Stimulated activated CD8-positive, alpha-beta memory T cell treated with anti-CD3 and anti-CD28 coated beads, Interleukin-12 subunit alpha, Interleukin-12 subunit beta, amount 100 ng/mL, for 24 hours (primary cell): ENCODE results near the gene RPS19BP1.

ENCODE experiments used
- DNase-seq: peaks from one replicate; pipeline ENCODE4 v3.0.0-alpha.2; 2020; ENCODE audit errors: extremely low read depth

RPS19BP1 gene

DNA sequence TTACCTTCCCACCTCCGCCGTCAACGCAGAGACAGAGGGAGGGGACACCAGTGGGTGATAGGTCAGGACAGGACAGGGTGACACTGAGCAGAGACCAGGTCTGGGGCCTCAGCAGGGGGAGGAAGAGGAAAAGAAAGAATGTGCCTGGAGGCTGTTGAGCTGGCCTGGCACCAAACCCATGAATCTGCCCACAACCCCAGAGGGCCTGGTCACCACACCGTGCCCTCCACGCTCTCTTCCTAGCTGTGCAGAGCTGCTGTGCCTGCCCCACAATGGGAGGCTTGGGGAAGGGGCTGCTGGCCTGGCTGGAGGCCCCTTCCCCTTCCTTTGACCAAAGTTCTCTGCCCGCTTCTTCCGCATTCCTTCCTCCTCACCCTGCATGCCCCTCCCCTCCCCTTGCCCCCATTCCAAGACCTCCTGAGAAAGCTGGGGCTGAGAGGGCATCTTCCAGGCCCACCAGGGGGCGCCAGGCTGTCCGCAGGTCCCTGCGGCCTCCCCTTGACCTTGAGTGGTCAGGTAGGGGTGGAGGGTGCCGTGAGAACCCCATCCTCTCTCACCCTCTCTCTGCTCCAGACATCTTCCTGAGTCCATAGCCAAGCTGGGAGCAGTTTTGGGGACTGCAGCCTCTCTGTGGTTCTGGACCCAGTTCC lies 27.0 kb upstream of the RPS19BP1 start:
- no peak for DNase-seq

DNA sequence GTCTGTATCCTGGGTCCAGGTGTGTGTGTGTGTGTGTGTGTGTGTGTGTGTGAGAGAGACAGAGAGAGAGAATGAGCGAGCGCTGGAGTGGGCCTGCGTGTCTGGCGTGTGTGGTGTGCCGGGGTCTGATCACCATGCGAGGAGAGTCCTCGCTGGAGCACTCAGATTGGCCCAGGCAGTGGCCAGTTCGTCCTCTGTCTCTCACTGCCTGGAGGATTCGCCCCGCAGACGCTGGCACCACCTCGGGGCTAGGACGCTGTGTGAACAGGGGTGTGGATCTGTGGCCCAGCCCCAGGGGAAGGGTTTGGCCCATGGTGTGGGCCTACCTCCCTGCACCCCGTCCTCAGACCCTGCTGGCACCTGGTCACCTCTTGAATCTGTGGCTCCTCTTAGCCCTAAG lies 26.4 kb upstream of the RPS19BP1 start:
- no peak for DNase-seq

DNA sequence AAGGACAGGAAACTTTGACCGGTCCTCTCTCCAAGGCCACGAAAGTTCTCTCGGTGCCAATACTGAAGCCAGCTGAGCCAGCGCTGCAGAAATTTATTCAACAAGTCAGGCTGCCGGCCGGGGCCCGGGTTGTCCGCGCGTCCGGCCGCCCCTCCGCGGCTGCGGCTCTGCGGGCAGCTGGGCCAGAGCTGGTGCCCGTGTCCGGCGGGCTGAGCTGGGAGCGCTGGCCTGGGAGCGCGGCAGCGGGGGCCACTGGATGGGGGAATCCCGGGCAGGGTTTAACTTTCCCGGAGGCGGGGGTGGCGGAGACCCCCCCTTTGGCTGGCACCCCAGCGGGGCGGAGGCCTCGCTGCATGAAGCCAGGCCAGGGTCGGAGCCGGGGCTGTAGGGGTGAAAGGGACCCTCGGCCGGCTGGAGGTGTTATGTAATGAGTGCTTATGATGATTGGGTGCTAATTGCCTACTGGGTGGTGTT lies 25.7 kb upstream of the RPS19BP1 start:
- no peak for DNase-seq

DNA sequence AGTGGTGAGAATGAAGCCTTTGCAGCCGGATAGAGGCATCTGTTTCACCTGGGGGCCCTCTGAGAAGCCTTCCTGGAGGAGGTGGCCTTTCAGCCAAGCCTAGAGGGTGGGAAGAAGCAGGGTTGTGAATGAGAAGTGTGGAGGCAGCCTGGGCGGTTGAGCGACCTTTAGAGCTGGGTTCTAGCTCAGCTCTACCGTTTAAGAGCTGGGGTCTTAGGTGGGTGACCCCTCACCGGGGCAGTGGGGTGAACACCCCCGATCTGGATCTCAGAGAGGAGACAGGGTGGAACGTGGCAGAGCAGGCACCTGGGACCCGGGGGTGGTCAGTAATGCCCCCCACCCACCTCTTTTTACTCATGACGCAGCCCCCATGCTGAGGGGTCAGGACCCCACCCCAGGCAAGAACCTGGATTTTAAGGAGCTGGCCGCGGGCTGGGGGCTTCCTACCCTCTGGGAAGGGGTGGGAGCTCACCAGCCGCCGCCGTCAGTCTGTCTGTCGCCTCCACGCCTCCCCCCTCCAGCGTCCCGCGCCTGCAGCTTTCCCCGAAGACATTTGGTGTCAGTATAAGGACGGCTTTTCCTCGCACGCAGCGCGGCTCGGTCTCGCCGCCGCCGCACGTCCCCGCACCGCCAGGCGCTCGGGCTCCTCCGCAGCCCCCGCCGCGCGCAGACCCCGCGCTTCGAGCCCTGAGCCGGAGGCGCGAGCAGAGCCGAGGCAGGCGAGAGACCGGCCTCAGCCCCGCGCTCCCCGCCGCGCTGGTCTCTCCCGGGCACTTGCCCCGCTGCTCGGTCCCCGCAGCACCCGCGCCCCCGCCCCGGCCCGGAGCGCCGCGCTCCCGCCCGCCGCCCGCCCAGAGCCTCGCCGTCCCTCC lies 24.7 kb upstream of the RPS19BP1 start:
- no peak for DNase-seq

DNA sequence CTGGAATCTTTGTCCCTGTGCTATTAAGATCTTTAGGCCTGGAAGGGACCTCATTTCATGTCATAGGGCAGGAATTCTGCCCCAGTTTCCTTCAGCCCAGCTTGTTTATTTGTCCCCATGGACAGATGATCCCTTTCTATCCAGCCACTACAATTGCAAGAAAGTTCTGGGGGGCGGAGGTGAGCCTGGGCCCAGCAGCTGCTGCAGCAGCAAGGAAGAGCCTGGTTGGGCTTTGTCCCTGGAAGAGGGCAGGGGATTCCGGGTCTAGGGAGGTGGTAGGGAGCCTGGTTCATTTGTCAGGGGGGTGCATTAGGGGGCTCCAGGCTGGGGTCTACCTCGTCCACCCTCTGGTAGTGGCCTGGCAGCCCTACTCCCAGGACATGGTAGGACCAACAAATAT lies 21.6 kb upstream of the RPS19BP1 start:
- DNase-seq: no peak

DNA sequence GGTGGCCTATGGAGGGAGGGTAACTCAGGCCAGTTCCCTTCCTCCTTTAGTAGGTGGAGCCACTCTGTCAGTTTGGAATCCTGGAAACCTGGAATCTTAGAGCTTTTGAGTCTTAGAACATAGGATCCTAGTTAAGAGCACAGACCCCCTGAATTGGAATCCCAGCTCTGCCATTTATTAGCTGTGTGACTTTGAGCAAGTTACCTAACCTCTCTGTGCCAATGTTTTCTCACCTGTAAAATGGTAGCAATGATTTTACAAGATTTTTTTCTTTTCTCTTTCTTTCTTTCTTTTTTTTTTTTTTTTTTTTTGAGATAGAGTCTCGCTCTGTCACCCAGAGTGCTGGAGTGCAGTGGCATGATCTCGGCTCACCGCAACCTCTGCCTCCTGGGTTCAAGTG lies 20.9 kb upstream of the RPS19BP1 start:
- no peak for DNase-seq

DNA sequence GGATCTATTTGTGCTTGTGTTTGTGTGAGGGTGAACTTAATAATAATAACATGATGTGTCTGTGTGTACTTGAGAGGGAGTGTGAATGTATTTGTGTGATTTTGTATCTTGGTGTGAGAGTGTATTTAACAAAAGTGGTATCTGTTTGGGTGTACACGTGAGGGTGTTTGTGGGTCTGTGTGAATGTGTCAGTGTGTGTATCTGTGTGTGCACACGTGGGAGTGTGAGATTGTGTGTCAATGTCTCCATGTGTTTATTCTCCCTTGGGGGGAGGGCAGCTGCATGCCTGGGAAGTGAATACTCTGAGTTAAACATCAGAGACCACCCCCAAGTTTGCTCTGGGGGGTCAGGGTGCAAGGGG lies 15.0 kb upstream of the RPS19BP1 start:
- DNase-seq: no peak

DNA sequence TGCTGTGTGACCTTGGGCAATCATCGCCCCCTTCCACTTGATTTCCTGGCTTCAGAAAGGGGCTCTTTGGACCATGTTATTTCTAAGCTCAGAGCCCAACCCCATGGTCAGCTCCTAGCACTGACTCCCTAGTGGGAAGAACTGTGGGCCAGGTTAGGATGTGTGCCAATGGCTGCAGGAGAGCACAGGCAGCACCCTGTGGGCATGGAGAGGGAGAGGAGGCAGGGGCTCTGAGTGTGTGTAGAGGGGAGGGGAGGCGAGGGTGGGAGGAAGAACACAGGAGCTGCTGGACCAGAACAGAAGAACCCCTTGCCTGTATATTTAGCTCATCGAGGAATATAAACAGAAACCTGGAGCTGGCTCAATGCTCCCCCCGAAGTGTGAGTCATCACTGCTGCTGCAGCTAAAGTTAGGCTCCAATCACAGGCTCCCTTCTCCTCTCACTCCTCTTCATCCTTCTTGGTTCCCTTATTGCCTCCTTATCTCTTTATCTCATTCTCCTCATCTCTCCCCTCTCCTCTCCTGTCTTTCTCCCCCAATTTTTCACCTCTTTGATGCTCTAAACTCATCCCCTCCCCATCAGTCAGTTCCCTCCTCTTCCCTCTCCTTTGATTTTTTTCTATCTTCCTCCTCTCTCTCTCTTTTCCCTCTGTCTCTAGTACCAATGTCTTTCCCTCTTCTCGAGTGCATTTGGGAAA lies 14.5 kb upstream of the RPS19BP1 start:
- DNase-seq: no peak

DNA sequence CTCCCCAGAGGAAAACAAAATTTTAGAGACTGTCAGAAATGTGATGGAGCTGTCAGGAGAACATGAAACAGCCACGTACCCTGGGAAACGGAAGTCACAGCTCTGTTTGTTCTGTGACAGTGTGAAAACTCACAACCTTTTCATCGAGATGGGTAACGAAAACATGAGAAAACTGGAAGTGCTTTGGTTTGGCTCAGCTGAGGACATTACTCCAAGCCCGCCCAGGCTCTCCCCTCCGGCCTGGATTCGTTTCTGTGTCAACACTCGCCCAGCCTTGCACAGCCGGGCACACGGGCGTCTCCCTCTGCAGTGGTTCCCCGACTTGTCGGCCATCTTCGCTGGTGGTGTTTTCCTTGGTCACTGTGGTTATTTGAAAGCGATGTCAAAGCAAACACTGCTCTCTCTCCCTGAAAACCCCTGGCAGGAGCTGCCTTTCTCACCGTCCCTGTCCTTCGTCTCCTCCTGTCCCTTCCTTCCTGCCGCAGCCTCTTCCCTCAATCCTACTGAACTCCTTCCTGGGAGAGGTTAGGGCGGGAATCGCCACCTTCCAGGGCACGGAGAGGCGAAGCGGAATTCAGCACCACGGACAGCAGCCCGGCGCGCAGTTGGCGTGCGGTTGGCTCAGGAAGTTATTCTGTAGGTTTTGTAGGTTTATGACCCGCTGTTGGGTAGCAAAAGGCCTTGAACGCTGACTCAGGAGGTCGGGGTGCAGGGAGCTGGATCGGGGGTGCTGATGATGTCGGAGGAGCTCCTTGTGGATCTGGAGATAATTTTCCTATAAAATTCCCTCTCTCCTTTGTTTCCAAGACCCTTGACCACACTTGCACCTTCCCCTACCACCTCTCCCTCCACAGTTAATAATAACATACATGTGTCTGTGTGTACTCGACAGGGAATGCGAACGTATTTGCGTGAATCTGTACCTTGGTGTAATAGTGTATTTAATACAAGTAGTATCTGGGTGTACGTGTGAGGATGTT lies 13.1 kb upstream of the RPS19BP1 start:
- no peak for DNase-seq

DNA sequence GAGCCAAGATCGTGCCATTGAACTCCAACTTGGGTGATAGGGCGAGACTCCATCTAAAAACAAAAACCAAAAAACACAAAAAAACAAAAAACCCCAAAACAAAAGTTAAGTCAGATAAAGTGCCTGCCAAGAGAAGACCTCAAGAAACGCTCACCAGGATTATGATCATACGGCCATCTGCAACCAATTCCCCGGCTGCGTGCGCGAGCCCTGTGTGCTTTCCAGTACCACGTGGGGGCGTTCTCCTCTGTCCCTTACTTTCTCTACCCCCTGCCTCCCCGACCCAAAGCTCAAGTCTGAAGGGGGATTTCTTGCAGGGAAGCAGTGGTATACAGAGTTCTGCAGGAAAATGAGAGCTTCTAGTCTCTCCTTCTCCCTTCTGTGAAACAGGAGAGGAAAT lies 10.5 kb upstream of the RPS19BP1 start:
- no peak for DNase-seq

DNA sequence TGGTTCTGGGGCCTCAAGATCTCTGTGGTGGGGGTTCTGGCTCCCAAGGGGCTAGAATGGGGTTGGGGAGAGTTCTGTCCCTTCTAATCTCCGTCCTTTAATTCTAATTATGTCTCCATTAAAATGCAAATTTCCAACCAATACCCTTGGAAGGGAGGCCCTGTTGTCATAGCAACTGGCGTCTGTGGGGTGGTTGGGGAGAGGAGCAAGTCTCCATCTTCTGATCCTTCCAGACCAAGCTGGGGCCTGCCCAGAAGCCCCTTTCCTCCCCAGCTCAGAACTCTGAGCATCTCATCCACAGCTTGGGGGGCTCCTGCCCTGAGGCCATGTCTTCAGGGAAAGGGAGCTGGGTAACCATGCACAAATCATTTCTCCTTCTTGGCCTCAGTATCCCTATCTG lies 5.4 kb upstream of the RPS19BP1 start:
- no peak for DNase-seq

DNA sequence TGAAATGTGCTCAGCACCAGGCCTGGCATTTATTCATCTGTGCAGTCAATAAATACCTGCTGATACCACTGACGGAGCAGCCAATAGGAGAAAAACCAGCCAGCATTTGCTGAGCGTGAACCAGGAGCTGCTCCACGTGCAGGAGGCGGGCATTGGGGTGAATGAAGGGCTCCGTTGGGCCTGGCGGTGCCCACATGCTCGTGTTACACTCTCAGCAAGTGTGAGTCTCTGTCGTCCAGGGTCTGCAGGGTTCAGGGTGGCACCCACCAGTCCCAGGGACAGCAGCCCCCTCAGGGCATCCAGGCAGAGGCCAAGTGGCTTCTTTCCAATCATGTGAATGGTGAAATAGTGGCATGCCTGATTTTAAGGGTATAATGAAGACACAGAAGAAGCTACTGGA lies 4.2 kb upstream of the RPS19BP1 start:
- no peak for DNase-seq

DNA sequence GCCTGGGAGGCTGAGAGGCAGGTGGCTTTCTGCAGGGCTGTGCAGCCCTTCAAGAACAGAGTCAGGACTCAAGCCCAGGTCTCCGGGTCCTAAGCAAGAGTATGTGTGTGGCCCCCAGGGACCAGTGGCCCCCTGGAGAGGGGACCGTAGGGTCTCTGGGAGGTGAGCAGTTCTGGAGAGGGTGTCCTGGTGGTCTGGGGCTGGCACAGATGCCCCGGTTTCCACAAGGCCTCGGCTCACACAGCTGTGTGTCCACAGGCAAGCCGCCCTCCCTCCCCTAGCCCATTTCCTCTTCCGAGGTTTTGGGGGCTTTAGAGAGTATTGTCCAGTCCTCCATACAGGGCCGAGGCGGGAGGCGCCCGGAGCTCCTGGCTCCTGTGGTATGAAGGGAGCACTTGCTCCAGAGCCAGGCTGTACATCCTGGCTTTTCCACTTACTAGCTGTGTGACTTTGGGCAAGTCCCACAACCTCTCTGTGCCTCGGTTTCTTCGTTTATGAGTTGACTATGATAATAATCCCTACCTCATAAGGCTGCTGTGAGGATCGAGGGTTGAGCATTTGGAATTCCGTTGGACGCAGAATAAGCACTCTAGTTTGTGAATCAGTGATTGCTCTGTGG lies 3.4 kb upstream of the RPS19BP1 start:
- no peak for DNase-seq

DNA sequence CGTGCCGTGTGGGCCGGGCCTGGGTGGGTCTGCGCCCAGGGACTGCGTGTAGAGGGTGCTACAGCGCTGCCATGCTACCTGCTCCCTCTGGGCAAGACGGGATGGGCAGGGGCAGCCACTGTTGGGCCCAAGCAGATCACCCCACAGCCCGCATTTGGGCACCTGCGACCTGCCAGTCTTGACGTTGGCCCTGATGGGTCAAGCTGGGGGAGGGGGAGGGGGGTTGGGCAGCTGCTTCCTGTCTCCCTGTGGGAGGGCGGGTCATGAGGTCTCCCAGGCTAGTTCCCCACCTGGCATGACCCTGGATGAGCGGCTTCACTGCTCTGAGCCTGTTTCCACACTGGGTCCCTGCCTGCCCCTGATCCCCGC lies 2.8 kb upstream of the RPS19BP1 start:
- DNase-seq: no peak

DNA sequence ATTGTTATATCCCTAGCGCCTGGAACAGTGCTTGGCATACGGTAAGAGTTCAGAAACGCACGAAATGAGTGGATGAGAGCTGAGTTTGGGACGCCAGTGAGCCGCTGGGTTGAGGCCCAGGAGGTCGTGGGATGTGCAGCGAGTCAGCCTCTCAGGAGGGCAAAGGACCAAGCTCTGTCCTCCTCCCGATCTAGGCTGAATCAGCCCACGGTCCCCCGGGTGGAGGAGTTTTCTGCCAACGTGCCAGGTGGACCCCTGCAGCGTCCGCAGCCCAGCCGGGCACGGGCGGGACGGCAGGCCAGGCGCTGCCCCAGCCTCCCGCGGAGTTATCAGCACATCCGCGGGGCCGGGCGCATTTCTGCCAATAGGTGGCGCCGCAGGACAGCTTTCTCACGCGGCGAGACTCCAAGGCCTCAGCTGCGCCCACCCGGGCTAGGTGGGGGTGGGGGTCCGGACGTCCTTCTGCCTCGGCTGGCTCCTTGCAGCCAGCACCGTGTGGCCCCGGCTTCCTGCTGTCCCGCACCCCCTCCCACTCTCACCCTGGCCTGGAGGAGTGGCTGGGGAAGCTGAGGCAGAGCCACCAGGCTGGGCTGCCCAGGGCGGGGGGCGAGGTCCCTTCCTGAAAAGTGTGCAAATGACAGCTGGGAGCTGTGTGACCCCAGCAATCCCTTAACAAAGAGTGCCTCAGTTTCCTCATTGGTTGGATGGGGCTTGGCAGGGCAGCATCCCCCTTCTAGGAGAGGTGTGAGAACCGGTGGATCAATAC lies 2.2 kb upstream of the RPS19BP1 start:
- DNase-seq: peak; percentile 63

DNA sequence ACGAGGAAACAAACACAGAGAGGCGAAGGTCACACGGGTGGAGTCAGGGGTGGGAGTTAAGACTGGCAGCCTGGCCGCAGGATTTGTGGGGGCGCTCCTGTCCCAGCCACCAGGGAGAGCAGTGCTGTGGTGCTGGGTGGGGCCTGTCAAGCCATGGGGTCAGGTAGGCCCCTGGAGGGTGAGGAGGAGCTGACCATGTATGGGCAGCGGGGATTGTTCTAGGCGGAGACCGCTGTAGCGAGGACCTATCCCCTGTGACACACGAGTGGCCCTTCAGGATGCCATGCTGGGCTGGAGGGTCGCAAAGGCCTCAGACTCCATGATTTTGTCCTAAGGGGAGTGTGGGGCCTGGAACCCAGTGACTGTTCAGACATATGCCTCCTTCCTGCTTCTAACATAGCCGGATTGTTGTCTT lies 1.6 kb upstream of the RPS19BP1 start:
- DNase-seq: no peak

DNA sequence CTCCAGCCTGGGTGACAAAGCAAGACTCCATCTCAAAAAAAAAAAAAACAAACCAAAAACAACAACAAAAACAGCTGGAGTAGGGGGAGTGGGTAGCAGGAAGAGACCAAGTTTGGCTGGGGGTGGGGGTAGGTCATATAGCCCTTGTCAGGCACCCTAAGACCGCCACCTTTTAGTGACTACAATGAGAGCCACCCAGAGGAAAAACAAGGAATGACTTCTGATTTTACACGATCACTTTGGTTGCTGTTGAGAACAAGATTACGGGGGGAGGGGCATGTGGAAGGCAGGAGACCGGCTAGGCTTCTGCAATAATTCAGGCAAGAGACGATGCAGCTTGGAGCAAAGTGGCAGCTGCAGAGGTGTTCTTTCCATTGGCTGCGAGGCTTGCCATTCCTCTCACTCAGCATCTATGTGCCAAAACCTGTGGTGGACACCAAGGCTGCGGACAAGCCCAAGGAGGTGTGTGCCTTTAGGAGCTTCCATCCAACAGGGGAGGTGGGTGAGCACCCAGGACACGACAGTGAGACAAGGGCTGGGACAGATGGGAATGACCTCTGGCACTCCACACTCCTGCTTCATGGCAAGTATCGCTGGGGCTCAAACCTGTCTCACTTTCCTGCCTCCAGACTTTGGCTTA lies 1.7 kb downstream of the RPS19BP1 start:
- DNase-seq: no peak

DNA sequence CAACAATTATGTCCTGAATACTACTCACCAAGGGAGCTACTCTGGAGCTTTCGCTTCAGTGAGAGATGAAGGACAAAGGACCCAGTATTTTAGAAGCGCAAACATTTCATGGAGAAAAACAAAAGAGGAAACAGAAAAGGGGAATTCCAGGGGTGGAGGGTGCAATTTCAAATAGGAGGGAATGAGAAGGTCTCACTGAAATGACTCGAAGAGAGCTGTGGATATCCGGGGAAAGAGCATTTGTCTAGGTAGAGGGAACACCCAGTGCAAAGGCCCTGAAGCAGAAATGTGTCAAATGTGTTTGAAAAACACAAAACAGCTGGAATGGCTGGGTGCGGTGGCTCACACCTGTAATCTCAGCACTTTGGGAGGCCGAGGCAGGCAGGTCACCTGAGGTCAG lies 2.4 kb downstream of the RPS19BP1 start:
- DNase-seq: no peak

DNA sequence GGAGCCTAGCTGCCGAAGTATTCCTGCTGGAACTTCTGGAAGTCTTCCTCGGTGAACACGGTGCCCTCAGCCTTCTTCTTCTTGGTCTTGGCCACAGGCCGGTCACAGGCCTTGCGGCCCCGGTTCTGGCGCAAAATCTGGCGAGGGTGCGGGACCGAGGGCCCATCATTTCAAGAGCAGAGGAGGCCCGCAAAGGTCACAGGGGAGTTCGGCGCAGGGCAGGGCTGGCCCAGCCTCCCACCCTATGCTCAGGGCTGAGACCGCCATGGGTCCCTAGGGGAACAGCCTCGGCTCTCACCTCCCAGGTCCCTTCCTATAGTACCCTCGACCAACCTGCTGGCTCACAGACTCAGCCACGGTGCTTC lies 3.1 kb downstream of the RPS19BP1 start:
- DNase-seq: no peak
